ENCODE data around the gene MARCO. TPM values are rescaled to one million over a fixed set of nuclear protein-coding genes. Genes with fewer than 3 reads are reported as not detected.

MARCO gene
- polyA plus RNA-seq, 1 donor from 2014 or later = not detected

- no peaks in the 10 kb centered on the region for H3K27me3 ChIP-seq (ENCODE audit: insufficient read depth, low read depth, low read length)
- H4K20me1 ChIP-seq (ENCODE audit: insufficient read depth) = no peaks in the 10 kb centered on the region
- no peak overlapping the region for H3K4me2 ChIP-seq (ENCODE audit: low read length)
- no peaks in the 10 kb centered on the region for H3K79me2 ChIP-seq (replicated peaks; ENCODE audit: insufficient read depth, low read length)
- H3K9ac ChIP-seq (ENCODE audit: low read length) = no peak overlapping the region
- H3K4me3 ChIP-seq (ENCODE audit: low read length) = no peak overlapping the region
- no peak overlapping the region for H3K27ac ChIP-seq (ENCODE audit: low read length)
- TF ChIP-seq SMC3 (conservative IDR thresholded peaks at IDR 0.05; ENCODE audit: poor library complexity) = no peak
- TF ChIP-seq EZH2 (IDR thresholded peaks at IDR 0.05; ENCODE audit: borderline replicate concordance, insufficient read depth, low read length, poor library complexity, severe bottlenecking) = no peak
- TF ChIP-seq RAD21 (conservative IDR thresholded peaks at IDR 0.05) = no peak
- TF ChIP-seq TAF1 (IDR thresholded peaks at IDR 0.05; ENCODE audit: low read depth) = no peak
- no peak for TF ChIP-seq MXI1 (conservative IDR thresholded peaks at IDR 0.05; ENCODE audit: poor library complexity, severe bottlenecking)
- no peak for TF ChIP-seq REST (IDR thresholded peaks at IDR 0.05; ENCODE audit: borderline replicate concordance)
- TF ChIP-seq EP300 (conservative IDR thresholded peaks at IDR 0.05; ENCODE audit: poor library complexity, severe bottlenecking) = no peak
- no peak for TF ChIP-seq POLR2AphosphoS5 (IDR thresholded peaks at IDR 0.05)
- no peak for TF ChIP-seq CTCF (IDR thresholded peaks at IDR 0.05; ENCODE audit: poor library complexity, severe bottlenecking)
- H3K36me3 ChIP-seq (ENCODE audit: insufficient read depth, low read length) = no peaks in the 10 kb centered on the region
- no peaks in the 10 kb centered on the region for H3F3A ChIP-seq (ENCODE audit: insufficient read depth, low read length, poor library complexity, severe bottlenecking)
- H3K9me3 ChIP-seq (ENCODE audit: low read length) = no peaks in the 10 kb centered on the region
- no peak overlapping the region for H2AFZ ChIP-seq (ENCODE audit: low read depth, low read length)
- H3K9me2 ChIP-seq (ENCODE audit: insufficient read depth, low read length) = no peaks in the 10 kb centered on the region
Observed at GRCh38 chr2:118903551-118904479, 38.2 kb upstream of the MARCO start.

GRCh38 chr2:118905206-118905605 lies 36.8 kb upstream of the MARCO start:
- H3K36me3 ChIP-seq (ENCODE audit: insufficient read depth, low read length) = no peaks in the 10 kb centered on the region
- no peaks in the 10 kb centered on the region for H3K79me2 ChIP-seq (replicated peaks; ENCODE audit: insufficient read depth, low read length)
- no peak overlapping the region for H3K4me3 ChIP-seq (ENCODE audit: low read length)
- no peak overlapping the region for H3K4me2 ChIP-seq (ENCODE audit: low read length)
- no peaks in the 10 kb centered on the region for H3K9me2 ChIP-seq (ENCODE audit: insufficient read depth, low read length)
- no peak overlapping the region for H3K9ac ChIP-seq (ENCODE audit: low read length)
- no peaks in the 10 kb centered on the region for H3F3A ChIP-seq (ENCODE audit: insufficient read depth, low read length, poor library complexity, severe bottlenecking)
- TF ChIP-seq SMC3 (conservative IDR thresholded peaks at IDR 0.05; ENCODE audit: poor library complexity) (no peak), REST (IDR thresholded peaks at IDR 0.05; ENCODE audit: borderline replicate concordance) (no peak), EZH2 (IDR thresholded peaks at IDR 0.05; ENCODE audit: borderline replicate concordance, insufficient read depth, low read length, poor library complexity, severe bottlenecking) (no peak), RAD21 (conservative IDR thresholded peaks at IDR 0.05) (no peak), MXI1 (conservative IDR thresholded peaks at IDR 0.05; ENCODE audit: poor library complexity, severe bottlenecking) (no peak), TAF1 (IDR thresholded peaks at IDR 0.05; ENCODE audit: low read depth) (no peak), POLR2AphosphoS5 (IDR thresholded peaks at IDR 0.05) (no peak), CTCF (IDR thresholded peaks at IDR 0.05; ENCODE audit: poor library complexity, severe bottlenecking) (no peak), EP300 (conservative IDR thresholded peaks at IDR 0.05; ENCODE audit: poor library complexity, severe bottlenecking) (no peak)
- H4K20me1 ChIP-seq (ENCODE audit: insufficient read depth) = no peaks in the 10 kb centered on the region
- no peaks in the 10 kb centered on the region for H3K9me3 ChIP-seq (ENCODE audit: low read length)
- no peaks in the 10 kb centered on the region for H3K27me3 ChIP-seq (ENCODE audit: insufficient read depth, low read depth, low read length)
- H3K27ac ChIP-seq (ENCODE audit: low read length) = no peak overlapping the region
- no peak overlapping the region for H2AFZ ChIP-seq (ENCODE audit: low read depth, low read length)

All from neural cell (in vitro differentiated cells).